GDM1 (cell line): Measurements from ENCODE around the gene ENTPD8.

Experiments
- DNase-seq: peaks from one replicate; lab custom pipeline; 2025; lab: John Stamatoyannopoulos, UW

ENTPD8 gene

GRCh38 chr9:137447722-137448601 lies 6.8 kb upstream of the ENTPD8 start:
- no peak for DNase-seq

GRCh38 chr9:137446851-137447471 lies 5.8 kb upstream of the ENTPD8 start:
- no peak for DNase-seq

- DNase-seq = no peak
Measured at GRCh38 chr9:137445930-137446431, 4.8 kb upstream of the ENTPD8 start.

GRCh38 chr9:137445275-137445807 lies 4.2 kb upstream of the ENTPD8 start:
- DNase-seq = peak; percentile 43

- no peak for DNase-seq
Measured at GRCh38 chr9:137444106-137444790, 3.1 kb upstream of the ENTPD8 start.

GRCh38 chr9:137441935-137442321 lies 771 bp upstream of the ENTPD8 start:
- DNase-seq = no peak

- DNase-seq = no peak
Measured at GRCh38 chr9:137439158-137439714, 1.9 kb downstream of the ENTPD8 start.

GRCh38 chr9:137438591-137439157 lies 2.5 kb downstream of the ENTPD8 start:
- no peak for DNase-seq

GRCh38 chr9:137437691-137438590 lies 3.2 kb downstream of the ENTPD8 start:
- no peak for DNase-seq

GRCh38 chr9:137436761-137437600 lies 4.2 kb downstream of the ENTPD8 start:
- DNase-seq = no peak

GRCh38 chr9:137435980-137436760 lies 5.0 kb downstream of the ENTPD8 start:
- no peak for DNase-seq

GRCh38 chr9:137435381-137435891 lies 5.7 kb downstream of the ENTPD8 start:
- DNase-seq = no peak

GRCh38 chr9:137434498-137435380 lies 6.4 kb downstream of the ENTPD8 start:
- DNase-seq = no peak

- DNase-seq = no peak
Measured at GRCh38 chr9:137433916-137434431, 7.2 kb downstream of the ENTPD8 start.

- DNase-seq = no peak
Measured at GRCh38 chr9:137433349-137433915, 7.7 kb downstream of the ENTPD8 start.

GRCh38 chr9:137432687-137433348 lies 8.3 kb downstream of the ENTPD8 start:
- no peak for DNase-seq
